HCT116 (cell line): Measurements from ENCODE around the gene CTIF. TPM values are rescaled to one million over a fixed set of nuclear protein-coding genes. Genes with fewer than 3 reads are reported as not detected.

ENCODE experiments used
- ATAC-seq: fragments of 200-7000 bp; cut with Tn5 transposase; 2 replicates; pipeline ENCODE4 v1.9.1; 2020; ENCODE audit warnings: mild to moderate bottlenecking, moderate library complexity
- BruUV-seq: library from RNA; stranded (reverse); fragments of 400-500 nt; replicated peaks from 2 replicates; lab custom pipeline; 2021; lab: Mats Ljungman, UMichigan
- CTCF ChIA-PET: fragments of 300-600 bp; sonication (Branson Sonifier 250); formaldehyde crosslinking; loops from one replicate; lab custom pipeline; 2021; ENCODE audit warnings: antibody characterized with exemption; lab: Charles Lee
- POLR2A ChIA-PET: fragments of 300-600, 350-600 bp; sonication (Branson Sonifier 250); formaldehyde crosslinking; loops from one replicate; lab custom pipeline; 2021; ENCODE audit warnings: antibody characterized with exemption; lab: Charles Lee
- RAD21 ChIA-PET, 2 experiments: fragments of 300-600 bp; sonication (Branson Sonifier 250); formaldehyde crosslinking; loops; one replicate each; lab custom pipeline; 2023; ENCODE audit warnings: low total read pairs in 2 of 2; ENCODE audit not compliant: uncharacterized antibody in 2 of 2, unreplicated experiment in 2 of 2, low non-redundant PET in 1 of 2; lab: Charles Lee
- DNase-seq: peaks from one replicate; pipeline ENCODE4 v3.0.0-alpha.2; 2010; ENCODE audit warnings: low read depth, low spot score
- H2AFZ ChIP-seq: fragments of 200-600 bp; shearing (Covaris generic), sonication (generic); 2 replicates; pipeline ENCODE4 v1.6.1; 2017; ENCODE audit warnings: low read depth, mixed run types, mixed read lengths, antibody characterized with exemption, low read length; ENCODE audit not compliant: poor library complexity, severe bottlenecking
- H3K27ac ChIP-seq: 2 replicates; pipeline ENCODE4 v1.5.1; 2012; ENCODE audit warnings: low read depth, low read length
- H3K27me3 ChIP-seq: fragments of 200-600 bp; sonication (generic); 2 replicates; pipeline ENCODE4 v1.6.1; 2016; ENCODE audit warnings: mixed run types, low read length, mixed read lengths; ENCODE audit not compliant: insufficient read depth
- H3K36me3 ChIP-seq, 2 experiments: fragments of 200-500 bp in 1 of 2; fragments of 200-600 bp in 1 of 2; sonication (Bioruptor generic) in 1 of 2; sonication (generic) in 1 of 2; 2 replicates each; pipeline versions ENCODE4 v1.5.1 to v1.6.1; 2014 to 2016; ENCODE audit warnings: low read length in 2 of 2, inconsistent platforms in 1 of 2, mixed read lengths in 1 of 2, mixed run types in 1 of 2; ENCODE audit not compliant: insufficient read depth in 2 of 2, control insufficient read depth in 1 of 2
- H3K4me1 ChIP-seq, 2 experiments: fragments of 200-600 bp in 1 of 2; sonication (generic) in 1 of 2; 2 replicates each; pipeline versions ENCODE4 v1.5.1 to v1.6.1; 2012 to 2017; ENCODE audit warnings: low read length in 2 of 2, inconsistent platforms in 1 of 2, mild to moderate bottlenecking in 1 of 2, mixed read lengths in 1 of 2, mixed run types in 1 of 2, moderate library complexity in 1 of 2; ENCODE audit not compliant: insufficient read depth in 2 of 2, control insufficient read depth in 1 of 2
- H3K4me2 ChIP-seq: fragments of 200-600 bp; sonication (generic); 2 replicates; pipeline ENCODE4 v1.6.1; 2017; ENCODE audit warnings: mixed run types, low read length, mixed read lengths
- H3K4me3 ChIP-seq, 2 experiments: fragments of 200-600 bp in 1 of 2; sonication (generic) in 1 of 2; replicated peaks in 1 of 2; 2 replicates each; pipeline ENCODE4 v1.5.1; 2011 to 2016; ENCODE audit warnings: low read length in 2 of 2, control low read depth in 1 of 2, low read depth in 1 of 2, mild to moderate bottlenecking in 1 of 2, mixed read lengths in 1 of 2, mixed run types in 1 of 2
- H3K79me2 ChIP-seq: fragments of 200-600 bp; sonication (generic); 2 replicates; pipeline ENCODE4 v1.6.1; 2017; ENCODE audit warnings: mild to moderate bottlenecking, mixed run types, low read length, moderate library complexity, mixed read lengths; ENCODE audit not compliant: insufficient read depth
- H3K9ac ChIP-seq: fragments of 200-600 bp; sonication (generic); 2 replicates; pipeline ENCODE4 v1.6.1; 2016; ENCODE audit warnings: low read length, mixed read lengths
- H3K9me2 ChIP-seq: fragments of 200-600 bp; sonication (generic), shearing (Covaris generic); 2 replicates; pipeline ENCODE4 v1.6.1; 2017; ENCODE audit warnings: mixed run types, mild to moderate bottlenecking, moderate library complexity; ENCODE audit not compliant: insufficient read depth
- H3K9me3 ChIP-seq, 2 experiments: fragments of 200-500 bp in 1 of 2; fragments of 200-600 bp in 1 of 2; sonication (Bioruptor generic) in 1 of 2; sonication (generic) in 1 of 2; 2 replicates each; pipeline ENCODE4 v1.6.1; 2014 to 2017; ENCODE audit warnings: low read length in 2 of 2, mixed read lengths in 2 of 2, inconsistent platforms in 1 of 2, low read depth in 1 of 2, mild to moderate bottlenecking in 1 of 2, mixed run types in 1 of 2, moderate library complexity in 1 of 2; ENCODE audit not compliant: control insufficient read depth in 1 of 2, insufficient read depth in 1 of 2
- H4K20me1 ChIP-seq: fragments of 200-600 bp; sonication (generic), shearing (Covaris generic); 2 replicates; pipeline ENCODE4 v1.6.1; 2017; ENCODE audit warnings: mixed run types, mild to moderate bottlenecking, moderate library complexity; ENCODE audit not compliant: insufficient read depth
- CBX3 ChIP-seq: IDR thresholded peaks from 2 replicates; pipeline ENCODE4 v1.6.1; 2012; ENCODE audit warnings: low read depth
- ELF1 ChIP-seq: IDR thresholded peaks from 2 replicates; pipeline ENCODE4 v1.6.1; 2012; ENCODE audit warnings: low read depth, borderline replicate concordance
- EZH2phosphoT487 ChIP-seq: fragments of 200-600 bp; IDR thresholded peaks from 2 replicates; pipeline ENCODE4 v1.6.1; 2018; ENCODE audit warnings: antibody characterized with exemption, borderline replicate concordance
- JUND ChIP-seq: IDR thresholded peaks from 2 replicates; pipeline ENCODE4 v1.6.1; 2012
- POLR2A ChIP-seq: IDR thresholded peaks from 2 replicates; pipeline ENCODE4 v1.7.0; 2011; ENCODE audit warnings: borderline replicate concordance; ENCODE audit not compliant: insufficient read depth, insufficient read length; ENCODE audit errors: extremely low read depth
- RAD21 ChIP-seq: IDR thresholded peaks from 2 replicates; pipeline ENCODE4 v1.6.1; 2012; ENCODE audit warnings: low read depth, mild to moderate bottlenecking
- SIN3A ChIP-seq: IDR thresholded peaks from 2 replicates; pipeline ENCODE4 v1.6.1; 2012; ENCODE audit warnings: low read depth
- TCF7L2 ChIP-seq: IDR thresholded peaks from 2 replicates; pipeline ENCODE4 v1.7.0; 2011; ENCODE audit warnings: borderline replicate concordance, inconsistent platforms; ENCODE audit not compliant: insufficient read depth, insufficient read length; ENCODE audit errors: extremely low read depth
- intact Hi-C: fragments of 100-400 bp; cut with micrococcal nuclease; formaldehyde crosslinking; loops from 2 replicates; pipeline ENCODE4 v1.10.0; 2022
- total RNA-seq: library from RNA; stranded (reverse); gene quantifications from one replicate; pipeline ENCODE4 v1.2.1, GENCODE V29; 2021; ENCODE audit not compliant: unreplicated experiment
- TF ChIP-seq, protein P1 (sequence below): IDR thresholded peaks from 2 replicates; pipeline ENCODE4 v1.6.1; 2012
- TF ChIP-seq, protein P2 (sequence below): IDR thresholded peaks from 2 replicates; pipeline ENCODE4 v1.6.1; 2012; ENCODE audit warnings: low read depth

The CTIF gene
- total RNA-seq, 1 experiment from 2014 or later = 19.7 TPM

DNA sequence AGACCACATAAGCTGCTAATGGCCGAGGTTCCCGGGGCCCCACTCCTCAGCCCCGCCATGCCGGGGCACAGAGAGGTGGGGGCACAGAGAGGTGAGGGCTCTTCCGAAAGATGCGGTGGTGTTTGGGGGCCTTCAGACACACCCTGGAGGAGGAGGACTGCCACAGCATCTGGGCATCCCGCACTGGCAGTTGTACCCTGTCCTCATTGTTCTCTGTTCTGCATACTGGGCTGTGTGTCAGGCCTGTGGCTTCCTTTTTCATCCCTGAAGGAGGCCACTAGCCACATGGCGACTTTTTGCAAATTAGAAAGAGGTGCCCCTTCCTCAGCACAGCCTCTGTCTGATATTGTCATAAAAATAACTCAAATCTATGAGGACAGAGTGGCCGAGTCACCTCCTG is 150.1 kb downstream of the CTIF start:
- Histone ChIP-seq H3K9me2 (no peaks in the 10 kb centered on the region), H3K27me3 (no peaks in the 10 kb centered on the region), H3K79me2 (no peaks in the 10 kb centered on the region), H3K36me3 (no peaks in the 10 kb centered on the region), H3K4me3 (no peak overlapping the region), H3K9ac (no peak overlapping the region), H4K20me1 (no peaks in the 10 kb centered on the region), H3K9me3 (no peaks in the 10 kb centered on the region), H3K4me1 (peaks cover 0 to 9% of the 10 kb centered on the region in 2 experiments; a peak in 1 of 4 replicates), H2AFZ (no peak overlapping the region), H3K27ac (no peak overlapping the region), H3K4me2 (no peak overlapping the region)
- POLR2A ChIA-PET = no interaction called here
- RAD21 ChIA-PET = no interaction called here
- intact Hi-C loops = no loop called here
- DNase-seq (no peak), ATAC-seq (no peak)
- TF ChIP-seq EZH2phosphoT487 (no peak), SIN3A (no peak), RAD21 (no peak), CBX3 (no peak)
- no TSS peak for BruUV-seq
- CTCF ChIA-PET = no interaction called here

DNA sequence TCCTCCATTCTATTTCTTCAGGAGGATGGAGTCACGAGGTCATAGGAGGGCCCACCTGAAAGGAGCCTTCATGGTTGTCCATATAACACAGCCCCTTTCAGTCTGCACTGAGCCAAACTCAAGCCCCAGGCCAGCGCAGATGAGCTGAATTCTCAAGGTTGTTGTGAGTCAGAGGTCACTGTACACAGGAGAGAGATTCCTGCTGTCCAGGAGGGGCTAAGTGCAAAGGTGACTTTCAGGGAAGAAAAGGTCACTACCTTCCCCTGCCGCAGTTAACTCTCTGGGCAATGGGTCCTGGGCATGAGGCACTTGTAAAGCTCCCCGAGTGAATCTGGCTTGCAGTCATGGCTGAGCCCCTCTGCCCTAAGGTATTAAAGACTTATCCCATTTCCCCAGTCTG is 150.7 kb downstream of the CTIF start:
- no peak for ATAC-seq
- CTCF ChIA-PET = no interaction called here
- TF ChIP-seq POLR2A (no peak), TCF7L2 (no peak), JUND (no peak), ELF1 (no peak)
- TF ChIP-seq, protein P1, sequence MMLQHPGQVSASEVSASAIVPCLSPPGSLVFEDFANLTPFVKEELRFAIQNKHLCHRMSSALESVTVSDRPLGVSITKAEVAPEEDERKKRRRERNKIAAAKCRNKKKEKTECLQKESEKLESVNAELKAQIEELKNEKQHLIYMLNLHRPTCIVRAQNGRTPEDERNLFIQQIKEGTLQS = no peak
- TF ChIP-seq, protein P2, sequence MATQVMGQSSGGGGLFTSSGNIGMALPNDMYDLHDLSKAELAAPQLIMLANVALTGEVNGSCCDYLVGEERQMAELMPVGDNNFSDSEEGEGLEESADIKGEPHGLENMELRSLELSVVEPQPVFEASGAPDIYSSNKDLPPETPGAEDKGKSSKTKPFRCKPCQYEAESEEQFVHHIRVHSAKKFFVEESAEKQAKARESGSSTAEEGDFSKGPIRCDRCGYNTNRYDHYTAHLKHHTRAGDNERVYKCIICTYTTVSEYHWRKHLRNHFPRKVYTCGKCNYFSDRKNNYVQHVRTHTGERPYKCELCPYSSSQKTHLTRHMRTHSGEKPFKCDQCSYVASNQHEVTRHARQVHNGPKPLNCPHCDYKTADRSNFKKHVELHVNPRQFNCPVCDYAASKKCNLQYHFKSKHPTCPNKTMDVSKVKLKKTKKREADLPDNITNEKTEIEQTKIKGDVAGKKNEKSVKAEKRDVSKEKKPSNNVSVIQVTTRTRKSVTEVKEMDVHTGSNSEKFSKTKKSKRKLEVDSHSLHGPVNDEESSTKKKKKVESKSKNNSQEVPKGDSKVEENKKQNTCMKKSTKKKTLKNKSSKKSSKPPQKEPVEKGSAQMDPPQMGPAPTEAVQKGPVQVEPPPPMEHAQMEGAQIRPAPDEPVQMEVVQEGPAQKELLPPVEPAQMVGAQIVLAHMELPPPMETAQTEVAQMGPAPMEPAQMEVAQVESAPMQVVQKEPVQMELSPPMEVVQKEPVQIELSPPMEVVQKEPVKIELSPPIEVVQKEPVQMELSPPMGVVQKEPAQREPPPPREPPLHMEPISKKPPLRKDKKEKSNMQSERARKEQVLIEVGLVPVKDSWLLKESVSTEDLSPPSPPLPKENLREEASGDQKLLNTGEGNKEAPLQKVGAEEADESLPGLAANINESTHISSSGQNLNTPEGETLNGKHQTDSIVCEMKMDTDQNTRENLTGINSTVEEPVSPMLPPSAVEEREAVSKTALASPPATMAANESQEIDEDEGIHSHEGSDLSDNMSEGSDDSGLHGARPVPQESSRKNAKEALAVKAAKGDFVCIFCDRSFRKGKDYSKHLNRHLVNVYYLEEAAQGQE = no peak
- Histone ChIP-seq H3K4me1 (peaks cover 0 to 9% of the 10 kb centered on the region in 2 experiments; a peak in 1 of 4 replicates), H4K20me1 (no peaks in the 10 kb centered on the region), H3K4me3 (no peak overlapping the region), H3K9ac (no peak overlapping the region), H3K9me3 (no peaks in the 10 kb centered on the region), H3K36me3 (no peaks in the 10 kb centered on the region), H3K79me2 (no peaks in the 10 kb centered on the region), H3K27me3 (no peaks in the 10 kb centered on the region), H2AFZ (no peak overlapping the region), H3K9me2 (no peaks in the 10 kb centered on the region), H3K27ac (no peak overlapping the region), H3K4me2 (no peak overlapping the region)
- RAD21 ChIA-PET = no interaction called here
- POLR2A ChIA-PET = no interaction called here
- no peak for DNase-seq
- no TSS peak for BruUV-seq
- intact Hi-C loops = no loop called here
